K562 (cell line): ENCODE measurements around the gene CDKN2AIP. TPM values are rescaled to one million over a fixed set of nuclear protein-coding genes. Genes with fewer than 3 reads are reported as not detected.

ENCODE experiments used
- ADNP ChIP-seq: fragments of 200-800 bp; sonication (Bioruptor generic); IDR thresholded peaks from 2 replicates; pipeline ENCODE4 v1.6.1; 2016; ENCODE audit warnings: missing genetic modification characterization, missing compliant biosample characterization
- ATF3 ChIP-seq, 2 experiments: fragments of 450-650 bp in 1 of 2; sonication (generic) in 1 of 2; formaldehyde crosslinking in 1 of 2; IDR thresholded peaks in 1 of 2; conservative IDR thresholded peaks in 1 of 2; 2 replicates each; pipeline versions ENCODE4 v1.6.1 to v1.8.1; 2016 to 2023; ENCODE audit warnings: mild to moderate bottlenecking in 2 of 2, moderate library complexity in 2 of 2, inconsistent platforms in 1 of 2, missing genetic modification reagents in 1 of 2
- GATAD2B ChIP-seq: fragments of 450-650 bp; IDR thresholded peaks from 2 replicates; pipeline ENCODE4 v1.6.1; 2017; ENCODE audit warnings: mild to moderate bottlenecking, borderline replicate concordance
- KLF6 ChIP-seq: fragments of 250-450 bp; sonication (Bioruptor Pico); IDR thresholded peaks from 2 replicates; pipeline ENCODE4 v1.4.0; 2020; ENCODE audit warnings: mild to moderate bottlenecking, moderate library complexity, borderline replicate concordance
- MCM5 ChIP-seq: fragments of 450-650 bp; IDR thresholded peaks from 2 replicates; pipeline ENCODE4 v1.6.1; 2016; ENCODE audit warnings: low read depth
- MYBL2 ChIP-seq, 2 experiments: fragments of 450-650 bp in 1 of 2; sonication (generic) in 1 of 2; formaldehyde crosslinking in 1 of 2; IDR thresholded peaks; 2 replicates each; pipeline versions ENCODE4 v1.6.1 to v1.8.1; 2017 to 2022; ENCODE audit warnings: borderline replicate concordance in 1 of 2, inconsistent platforms in 1 of 2, low read depth in 1 of 2, mild to moderate bottlenecking in 1 of 2, missing genetic modification reagents in 1 of 2, moderate library complexity in 1 of 2
- PATZ1 ChIP-seq: fragments of 250-450 bp; sonication (Bioruptor Pico); IDR thresholded peaks from 2 replicates; pipeline ENCODE4 v1.5.0; 2020; ENCODE audit warnings: mild to moderate bottlenecking, borderline replicate concordance
- RBM34 ChIP-seq: fragments of 200-400 bp; formaldehyde crosslinking; IDR thresholded peaks from 2 replicates; pipeline ENCODE4 v1.6.1; 2018; ENCODE audit warnings: low read length, borderline replicate concordance; ENCODE audit not compliant: insufficient read depth
- SRSF9 ChIP-seq: fragments of 200-400 bp; formaldehyde crosslinking; IDR thresholded peaks from 2 replicates; pipeline ENCODE4 v1.6.1; 2017; ENCODE audit warnings: low read depth, low read length, borderline replicate concordance
- TBP ChIP-seq: optimal IDR thresholded peaks from 2 replicates; pipeline ENCODE3; 2011; ENCODE audit warnings: low read depth, low read length, improper control_type of control experiment
- TFAP4 ChIP-seq: sonication (generic); formaldehyde crosslinking; IDR thresholded peaks from 2 replicates; pipeline ENCODE4 v1.8.0; 2022; ENCODE audit warnings: missing genetic modification reagents, mild to moderate bottlenecking, moderate library complexity, borderline replicate concordance
- ZNF407 ChIP-seq: fragments of 450-650 bp; IDR thresholded peaks from 2 replicates; pipeline ENCODE4 v1.6.1; 2016; ENCODE audit warnings: low read depth
- ZNF764 ChIP-seq: fragments of 250-450 bp; sonication (Bioruptor Pico); IDR thresholded peaks from 2 replicates; pipeline ENCODE4 v1.4.0; 2020; ENCODE audit warnings: low read depth, mild to moderate bottlenecking, moderate library complexity
- polyA plus RNA-seq, 8 experiments: library from polyadenylated mRNA; depleted of rRNA in 4 of 8; stranded (reverse) in 5 of 8; unstranded in 3 of 8; fragments of >200 nt; fragmentation: Nextera tagmentation in 2 of 8; fragmentation: Illumina TruSeq in 1 of 8; extraction: Ambion mirVana in 2 of 8; extraction: Trizol in 1 of 8; gene quantifications; 2 replicates each; pipeline versions ENCODE4 v1.2.1 to v1.2.3, GENCODE V29; 2011 to 2014; ENCODE audit warnings: inconsistent platforms in 1 of 8, missing spikeins in 1 of 8
- total RNA-seq, 7 experiments: library from RNA; depleted of rRNA in 6 of 7; stranded (reverse); fragments of >200 nt in 6 of 7; fragmentation: Illumina TruSeq in 2 of 7; extraction: Trizol in 2 of 7; gene quantifications; 2 replicates each; pipeline versions ENCODE4 v1.2.1 to v1.2.3, GENCODE V29; 2011 to 2021; ENCODE audit warnings: low replicate concordance in 1 of 7

CDKN2AIP gene
- total and polyA plus RNA-seq, 9 of the 15 experiments (the other 6 are each of a cell fraction or from before 2014, with no cell fraction given), result 5.9 to 22.0 (median 19.7) TPM

GRCh38 chr4:183398298-183399125 lies 45.9 kb upstream of the CDKN2AIP start (continued):
- no peak for TF ChIP-seq MYBL2 (IDR thresholded peaks at IDR 0.05; ENCODE audit: low read depth)
- TF ChIP-seq MYBL2 (CRISPR knock-in tag; IDR thresholded peaks at IDR 0.05; ENCODE audit: borderline replicate concordance), result no peak
- 0 out of 2 replicates have a peak, but pooled peaks have one; percentile 28 for TF ChIP-seq KLF6 (CRISPR knock-in tag)
- peak; percentile 36; the same call in 1 of the 2 replicates for TF ChIP-seq ZNF764
- no peak for TF ChIP-seq SRSF9
- peak; percentile 12; the same call in 1 of the 2 replicates for TF ChIP-seq GATAD2B
- no peak for TF ChIP-seq RBM34
- no peak for TF ChIP-seq PATZ1
- no peak for TF ChIP-seq ATF3 (IDR thresholded peaks at IDR 0.05)
- TF ChIP-seq ATF3 (CRISPR knock-in tag; conservative IDR thresholded peaks at IDR 0.05), result no peak
- TF ChIP-seq TFAP4 (CRISPR knock-in tag), result peak; percentile 63
- TF ChIP-seq ADNP (tag), result no peak
- TF ChIP-seq ZNF407, result no peak
- no peak for TF ChIP-seq MCM5
- TF ChIP-seq TBP, result peak; percentile 61
